ENCODE data around the gene OR1F1.

Gene OR1F1

DNA sequence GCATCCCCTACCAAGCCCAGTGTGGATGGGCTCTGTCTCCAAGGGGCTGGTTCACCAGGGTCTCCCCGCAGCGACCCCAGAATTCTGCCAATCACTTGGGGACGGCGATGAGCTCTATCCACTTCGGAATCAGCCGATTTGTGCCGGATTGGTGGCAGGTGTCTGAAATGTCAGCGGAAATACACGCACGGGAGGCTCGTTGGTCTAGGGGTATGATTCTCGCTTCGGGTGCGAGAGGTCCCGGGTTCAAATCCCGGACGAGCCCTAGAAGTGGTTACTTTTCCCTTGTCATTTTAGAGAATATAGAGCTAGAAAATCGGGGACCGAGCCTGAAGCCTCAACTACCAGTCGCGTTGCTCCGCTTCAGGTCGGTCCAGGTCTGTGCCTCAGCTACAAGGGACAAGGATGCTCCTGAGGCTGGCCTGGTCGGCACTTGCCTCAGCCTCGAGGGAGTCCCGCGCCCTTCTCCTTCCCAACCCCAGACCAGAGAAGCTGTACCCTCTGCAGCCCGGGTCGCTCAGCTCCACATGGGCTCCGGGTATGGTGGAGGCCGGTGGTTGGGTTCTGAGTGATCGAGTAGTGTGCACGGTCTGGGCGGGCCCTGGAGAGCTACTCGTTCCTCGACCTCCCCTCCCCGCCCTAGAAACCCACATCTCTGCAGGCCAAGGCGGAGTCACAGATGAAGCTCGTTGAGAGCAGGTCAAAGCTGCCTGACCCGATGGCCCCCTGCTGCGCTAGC, 16.0 kb upstream of the OR1F1 start:
- TF ChIP-seq TEAD4 (IDR thresholded peaks at IDR 0.05), result no peak
- no peak for TF ChIP-seq USF1 (IDR thresholded peaks at IDR 0.05)
- no peak for TF ChIP-seq REST (IDR thresholded peaks at IDR 0.05; ENCODE audit: low read depth)
- no peak for TF ChIP-seq CREB1 (IDR thresholded peaks at IDR 0.05; ENCODE audit: low read depth)
- no peak for TF ChIP-seq YY1 (IDR thresholded peaks at IDR 0.05; ENCODE audit: low read depth)
- TF ChIP-seq RAD21 (IDR thresholded peaks at IDR 0.05; ENCODE audit: low read depth), result no peak
- no peak for TF ChIP-seq CEBPB (IDR thresholded peaks at IDR 0.05)
- TF ChIP-seq ZBTB7A (IDR thresholded peaks at IDR 0.05; ENCODE audit: low read depth), result no peak
- no peak for TF ChIP-seq TCF12 (IDR thresholded peaks at IDR 0.05; ENCODE audit: low read depth)
- TF ChIP-seq EP300 (IDR thresholded peaks at IDR 0.05; ENCODE audit: borderline replicate concordance), result no peak
- no peak for TF ChIP-seq FOXM1 (IDR thresholded peaks at IDR 0.05; ENCODE audit: borderline replicate concordance, low read depth)
- TF ChIP-seq TAF1 (IDR thresholded peaks at IDR 0.05; ENCODE audit: low read depth), result no peak
- TF ChIP-seq EGR1 (IDR thresholded peaks at IDR 0.05), result no peak
- no peak for TF ChIP-seq NFIC (IDR thresholded peaks at IDR 0.05)
- no peak for TF ChIP-seq MAX (IDR thresholded peaks at IDR 0.05)

DNA sequence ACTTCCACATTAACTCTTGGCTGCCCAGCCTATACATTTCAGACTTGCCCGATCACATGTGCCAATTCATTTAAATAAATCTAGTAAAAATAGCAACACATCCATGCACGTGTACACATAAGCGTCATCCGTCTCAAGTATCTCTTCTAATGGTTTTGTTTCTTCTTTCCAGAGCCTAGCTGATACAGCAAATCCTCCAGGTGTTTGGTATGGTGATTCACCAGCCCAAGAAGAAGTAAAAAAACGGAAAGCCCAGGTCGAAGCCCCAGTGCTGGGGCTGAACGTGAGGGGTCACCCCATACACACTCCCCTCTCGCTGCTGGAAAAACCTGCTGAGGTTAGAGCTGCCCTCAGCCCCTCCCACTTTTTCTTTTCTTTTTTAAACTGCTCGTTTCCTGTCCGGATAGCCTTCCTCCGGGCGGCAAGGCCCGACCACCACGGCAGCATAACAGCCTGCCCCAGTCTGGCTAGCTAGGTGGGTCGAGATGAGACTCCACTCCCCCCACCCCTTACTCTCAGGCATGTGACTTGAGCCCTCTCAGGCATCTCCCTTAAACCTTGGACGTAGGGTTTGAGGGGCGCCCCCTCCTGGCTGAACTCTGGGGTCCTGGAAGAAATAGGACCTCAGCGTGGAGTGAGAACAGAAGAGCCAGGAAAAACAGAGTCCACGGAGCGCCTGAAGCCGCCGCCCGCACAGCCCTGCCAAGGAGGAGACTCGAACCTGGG, 13.9 kb upstream of the OR1F1 start:
- peak; percentile 56 for TF ChIP-seq USF1 (IDR thresholded peaks at IDR 0.05)
- TF ChIP-seq RAD21 (IDR thresholded peaks at IDR 0.05; ENCODE audit: low read depth), result no peak
- TF ChIP-seq ZBTB7A (IDR thresholded peaks at IDR 0.05; ENCODE audit: low read depth), result 0 out of 2 replicates have a peak, but pooled peaks have one; percentile 28
- TF ChIP-seq EP300 (IDR thresholded peaks at IDR 0.05; ENCODE audit: borderline replicate concordance), result no peak
- no peak for TF ChIP-seq REST (IDR thresholded peaks at IDR 0.05; ENCODE audit: low read depth)
- TF ChIP-seq MAX (IDR thresholded peaks at IDR 0.05), result 0 out of 2 replicates have a peak, but pooled peaks have one; percentile 23

GRCh38 chr16:3174618-3175148, 13.3 kb upstream of the OR1F1 start:
- no peak for TF ChIP-seq CREB1 (IDR thresholded peaks at IDR 0.05; ENCODE audit: low read depth)
- TF ChIP-seq USF1 (IDR thresholded peaks at IDR 0.05), result no peak
- TF ChIP-seq EP300 (IDR thresholded peaks at IDR 0.05; ENCODE audit: borderline replicate concordance), result no peak
- TF ChIP-seq EGR1 (IDR thresholded peaks at IDR 0.05), result no peak
- no peak for TF ChIP-seq YY1 (IDR thresholded peaks at IDR 0.05; ENCODE audit: low read depth)
- no peak for TF ChIP-seq TEAD4 (IDR thresholded peaks at IDR 0.05)
- no peak for TF ChIP-seq MAX (IDR thresholded peaks at IDR 0.05)

DNA sequence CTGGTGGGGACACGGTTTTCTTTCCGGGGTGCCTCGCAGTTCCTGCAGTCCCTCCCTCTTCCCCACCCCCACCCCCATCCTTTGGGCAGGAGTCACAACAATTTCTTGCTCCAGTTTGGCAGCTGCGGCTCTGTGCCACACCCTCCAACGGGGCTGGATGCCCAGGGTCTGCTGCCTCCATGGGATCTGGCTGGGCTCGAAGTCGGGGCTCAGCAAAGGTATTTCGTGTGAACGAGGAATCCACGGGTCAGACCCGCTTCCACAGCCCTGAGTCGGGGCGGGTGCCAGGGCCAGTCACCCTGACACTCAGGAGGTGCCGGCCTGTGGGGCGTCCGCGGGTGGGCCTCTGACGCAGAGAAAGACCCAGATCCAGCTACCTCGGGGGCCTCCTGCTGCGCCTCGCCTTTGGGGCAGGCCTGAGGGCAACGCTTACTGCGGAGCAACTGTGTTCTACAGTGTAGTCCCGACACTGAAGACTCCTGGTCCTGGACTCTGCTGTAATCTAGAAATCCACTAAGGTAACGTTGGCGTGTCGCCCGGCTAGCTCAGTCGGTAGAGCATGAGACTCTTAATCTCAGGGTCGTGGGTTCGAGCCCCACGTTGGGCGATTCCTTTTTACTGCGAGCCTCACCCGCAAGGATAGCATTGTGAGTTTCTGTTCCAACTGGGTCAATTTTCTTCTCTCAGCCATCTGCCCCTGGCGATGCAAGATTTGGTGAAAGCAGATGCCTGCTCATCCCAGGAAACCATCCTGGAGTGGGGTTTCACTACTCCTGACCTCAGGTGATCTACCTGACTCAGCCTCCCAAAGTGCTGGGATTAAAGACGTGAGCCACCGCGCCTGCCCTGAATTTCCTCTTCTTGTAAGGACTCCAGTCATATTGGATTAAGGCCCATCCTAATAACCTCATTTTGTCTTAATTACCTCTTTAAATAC, 12.6 kb upstream of the OR1F1 start:
- TF ChIP-seq EGR1 (IDR thresholded peaks at IDR 0.05) (no peak), TEAD4 (IDR thresholded peaks at IDR 0.05) (peak; percentile 57)
